Tracheal epithelial cell (primary cell): ENCODE results near the gene CTAGE8. TPM values are rescaled to one million over a fixed set of nuclear protein-coding genes. Genes with fewer than 3 reads are reported as not detected.

Experiments used
- total RNA-seq: library from RNA; depleted of rRNA; stranded (reverse); fragments of >200 nt; gene quantifications from 2 replicates; pipeline ENCODE4 v1.2.1, GENCODE V29; 2014

Gene CTAGE8, protein sequence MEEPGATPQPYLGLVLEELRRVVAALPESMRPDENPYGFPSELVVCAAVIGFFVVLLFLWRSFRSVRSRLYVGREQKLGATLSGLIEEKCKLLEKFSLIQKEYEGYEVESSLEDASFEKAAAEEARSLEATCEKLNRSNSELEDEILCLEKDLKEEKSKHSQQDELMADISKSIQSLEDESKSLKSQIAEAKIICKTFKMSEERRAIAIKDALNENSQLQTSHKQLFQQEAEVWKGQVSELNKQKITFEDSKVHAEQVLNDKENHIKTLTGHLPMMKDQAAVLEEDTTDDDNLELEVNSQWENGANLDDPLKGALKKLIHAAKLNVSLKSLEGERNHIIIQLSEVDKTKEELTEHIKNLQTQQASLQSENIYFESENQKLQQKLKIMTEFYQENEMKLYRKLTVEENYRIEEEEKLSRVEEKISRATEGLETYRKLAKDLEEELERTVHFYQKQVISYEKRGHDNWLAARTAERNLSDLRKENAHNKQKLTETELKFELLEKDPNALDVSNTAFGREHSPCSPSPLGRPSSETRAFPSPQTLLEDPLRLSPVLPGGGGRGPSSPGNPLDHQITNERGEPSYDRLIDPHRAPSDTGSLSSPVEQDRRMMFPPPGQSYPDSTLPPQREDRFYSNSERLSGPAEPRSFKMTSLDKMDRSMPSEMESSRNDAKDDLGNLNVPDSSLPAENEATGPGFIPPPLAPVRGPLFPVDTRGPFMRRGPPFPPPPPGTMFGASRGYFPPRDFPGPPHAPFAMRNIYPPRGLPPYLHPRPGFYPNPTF
- 1.9 and 2.8 TPM in 2 replicates for total RNA-seq

DNA sequence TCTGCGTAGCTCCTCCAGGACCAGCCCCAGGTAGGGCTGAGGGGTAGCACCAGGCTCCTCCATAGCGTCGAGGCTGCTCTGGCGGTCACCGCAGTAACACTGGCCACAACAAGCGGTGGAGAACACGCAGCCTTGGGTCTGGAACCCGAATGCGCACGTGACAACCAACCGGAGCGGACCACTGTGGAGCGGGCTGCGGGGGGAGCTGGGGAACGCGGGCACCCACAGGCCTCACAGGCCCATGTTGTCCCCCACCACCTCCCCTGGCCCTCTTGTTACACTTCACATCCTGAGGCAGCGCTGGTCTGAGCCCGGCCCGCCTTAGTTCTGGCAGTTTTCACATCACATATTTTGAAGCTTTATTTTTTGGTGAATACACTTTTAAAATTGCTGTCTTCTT, at the start of gene CTAGE8:
Gene CTAGE8, minus strand, starts transcription at position 101 of the 400 bp plus-strand sequence. Its CDS starts 38 bp downstream, at position 63.

DNA sequence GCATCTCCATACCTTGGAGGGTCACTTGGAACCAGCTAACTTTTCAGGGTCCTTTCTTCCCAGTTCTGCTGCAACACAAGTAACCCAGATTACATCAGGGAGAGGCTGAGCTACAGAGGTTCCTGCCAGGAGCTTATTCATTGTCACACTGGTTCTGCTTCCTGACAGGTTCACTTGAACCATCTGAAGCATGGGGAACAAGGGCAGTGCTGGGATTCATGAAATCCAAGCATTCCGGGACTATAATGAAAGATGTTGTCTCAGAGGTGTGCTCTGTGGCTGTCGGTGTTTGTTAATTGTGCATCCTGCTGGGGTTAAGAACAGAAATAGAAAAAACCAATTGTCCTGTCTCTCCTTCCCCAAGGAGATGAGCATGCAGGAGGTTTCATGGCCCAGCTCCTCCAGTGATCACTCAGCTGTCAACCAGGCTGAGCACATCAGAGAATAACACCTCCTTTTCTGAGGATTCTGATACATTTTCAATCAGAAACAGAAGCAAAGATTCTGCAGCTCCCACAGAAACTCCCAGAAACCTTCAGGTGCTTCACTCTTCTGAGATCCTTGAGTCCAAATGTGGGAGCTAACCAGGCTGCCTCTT, 42.9 kb upstream of the CTAGE8 start, which contains the start of gene OR2A1:
Gene OR2A1, plus strand, starts transcription at position 548 of the 598 bp plus-strand sequence. CDS start 5,706 bp downstream, outside the sequence.

DNA sequence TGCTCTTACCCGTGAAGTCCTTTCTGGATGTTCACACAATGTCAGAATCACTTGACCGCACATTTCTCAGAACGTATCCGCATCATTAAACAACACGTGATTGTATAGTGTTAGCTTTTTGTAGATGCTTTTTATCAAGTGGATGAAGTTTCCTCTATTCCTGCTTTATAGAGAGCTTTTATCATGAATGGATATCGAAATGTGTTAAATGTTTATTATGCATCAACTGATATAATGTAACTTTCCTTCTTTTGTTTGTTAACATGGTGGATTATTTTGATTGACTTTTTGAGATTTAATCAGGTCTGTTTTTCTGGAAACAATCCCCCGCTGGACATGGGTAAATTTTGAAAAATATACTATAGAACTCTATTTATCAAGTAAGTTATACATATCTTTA, 4.4 kb downstream of the CTAGE8 start, which contains the start of gene OR2A7:
Gene OR2A7, minus strand, starts transcription at position 101 of the 400 bp plus-strand sequence. CDS start 5,164 bp downstream, outside the sequence.

DNA sequence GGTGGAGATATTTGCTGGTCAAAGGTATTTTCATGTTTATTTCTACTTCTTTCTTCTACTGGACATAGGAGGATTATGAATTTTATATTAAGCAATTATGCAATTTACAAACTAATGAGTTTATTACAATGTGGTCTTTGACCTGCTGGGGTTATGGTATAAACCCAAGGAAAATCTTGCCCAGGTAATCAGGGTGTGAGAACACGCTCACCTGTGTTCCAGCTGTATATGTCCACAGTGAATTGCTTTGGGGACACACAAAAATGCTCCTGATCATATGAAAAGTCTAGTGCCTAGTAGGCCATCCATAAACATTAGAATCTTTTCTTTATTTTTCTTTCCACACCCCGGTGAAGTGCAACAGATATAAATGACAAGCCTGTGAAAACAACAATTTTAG, 29.7 kb downstream of the CTAGE8 start, which contains the start of gene OR2A42:
Gene OR2A42, minus strand, starts transcription at position 241 of the 400 bp plus-strand sequence. CDS start 6,762 bp downstream, outside the sequence.

Other genes with a start within 250 kb of the CTAGE8 start
- gene OR2A5, start 220.3 kb downstream of the CTAGE8 start, total RNA-seq, result under 0.01 TPM in 1 of 2 replicates, not detected in the other
- not detected in 2 replicates for gene OR2A25, start 199.5 kb downstream of the CTAGE8 start, total RNA-seq
- gene OR2A12, start 183.0 kb downstream of the CTAGE8 start, total RNA-seq, result under 0.01 TPM in 1 of 2 replicates, not detected in the other
- gene OR2A2, start 159.7 kb downstream of the CTAGE8 start, total RNA-seq, result not detected in 2 replicates
- gene OR2A14, start 146.1 kb downstream of the CTAGE8 start, total RNA-seq, result under 0.01 TPM in 1 of 2 replicates, not detected in the other
- 2.4 TPM in 1 of 2 replicates, not detected in the other for gene CTAGE4, start 85.8 kb downstream of the CTAGE8 start, total RNA-seq
- gene ARHGEF35, start 73.5 kb downstream of the CTAGE8 start, total RNA-seq, result 9.4 and 12.5 TPM in 2 replicates
- not detected in 2 replicates for gene OR2A42, start 29.7 kb downstream of the CTAGE8 start, total RNA-seq
- gene OR2A7, start 4.5 kb downstream of the CTAGE8 start, total RNA-seq, result 0.85 and 1.7 TPM in 2 replicates
- not detected in 2 replicates for gene OR2A1, start 43.1 kb upstream of the CTAGE8 start, total RNA-seq
- gene ARHGEF5, start 86.1 kb upstream of the CTAGE8 start, total RNA-seq, result 11.9 and 14.9 TPM in 2 replicates
- not detected in 2 replicates for gene NOBOX, start 134.4 kb upstream of the CTAGE8 start, total RNA-seq